Mononuclear cell (primary cell): Measurements from ENCODE around the gene EVX2. TPM values are rescaled to one million over a fixed set of nuclear protein-coding genes. Genes with fewer than 3 reads are reported as not detected.

ENCODE experiments used
- H3K27me3 ChIP-seq: 2 replicates; pipeline ENCODE4 v1.6.0; 2011; ENCODE audit warnings: low read length, control low read depth; ENCODE audit not compliant: insufficient read depth
- H3K4me1 ChIP-seq: 2 replicates; pipeline ENCODE4 v1.5.1; 2011; ENCODE audit warnings: mild to moderate bottlenecking, low read length, control low read depth; ENCODE audit not compliant: insufficient read depth
- H3K4me3 ChIP-seq: 2 replicates; pipeline ENCODE4 v1.5.1; 2011; ENCODE audit warnings: mild to moderate bottlenecking, low read length, moderate library complexity
- H3K9me3 ChIP-seq: 2 replicates; pipeline ENCODE4 v1.5.1; 2011; ENCODE audit warnings: low read depth, mild to moderate bottlenecking, control low read depth, low read length
- total RNA-seq: library from RNA; depleted of rRNA; stranded (reverse); fragments of >200 nt; gene quantifications from one replicate; pipeline ENCODE4 v1.2.3, GENCODE V29; 2012

The EVX2 gene
- total RNA-seq, 1 donor = not detected

GRCh38 chr2:176096986-176097819 is 13.4 kb upstream of the EVX2 start:
- H3K9me3 ChIP-seq = no peaks in the 10 kb centered on the region
- H3K4me3 ChIP-seq = peak overlapping the region; percentile 2
- H3K4me1 ChIP-seq = peaks cover 25% of the 10 kb centered on the region
- peaks cover 95% of the 10 kb centered on the region for H3K27me3 ChIP-seq

GRCh38 chr2:176096243-176096985 is 12.7 kb upstream of the EVX2 start:
- H3K4me1 ChIP-seq = peaks cover 25% of the 10 kb centered on the region
- H3K27me3 ChIP-seq = peaks cover 95% of the 10 kb centered on the region
- H3K4me3 ChIP-seq = peak overlapping the region; percentile 2
- no peaks in the 10 kb centered on the region for H3K9me3 ChIP-seq

- no peak overlapping the region for H3K4me3 ChIP-seq
- H3K27me3 ChIP-seq = peaks cover 95% of the 10 kb centered on the region
- peaks cover 25% of the 10 kb centered on the region for H3K4me1 ChIP-seq
- H3K9me3 ChIP-seq = no peaks in the 10 kb centered on the region
Measured at GRCh38 chr2:176095421-176095820, 11.7 kb upstream of the EVX2 start.

- no peaks in the 10 kb centered on the region for H3K9me3 ChIP-seq
- peaks cover 25% of the 10 kb centered on the region for H3K4me1 ChIP-seq
- H3K4me3 ChIP-seq = no peak overlapping the region
- peaks cover 95% of the 10 kb centered on the region for H3K27me3 ChIP-seq
Measured at GRCh38 chr2:176094349-176094748, 10.6 kb upstream of the EVX2 start.

GRCh38 chr2:176093898-176094249 is 10.1 kb upstream of the EVX2 start:
- no peaks in the 10 kb centered on the region for H3K9me3 ChIP-seq
- peaks cover 95% of the 10 kb centered on the region for H3K27me3 ChIP-seq
- no peak overlapping the region for H3K4me3 ChIP-seq
- H3K4me1 ChIP-seq = peaks cover 25% of the 10 kb centered on the region

GRCh38 chr2:176093145-176093897 is 9.6 kb upstream of the EVX2 start:
- H3K4me3 ChIP-seq = no peak overlapping the region
- no peaks in the 10 kb centered on the region for H3K9me3 ChIP-seq
- H3K27me3 ChIP-seq = peaks cover 95% of the 10 kb centered on the region
- peaks cover 31% of the 10 kb centered on the region for H3K4me1 ChIP-seq

GRCh38 chr2:176092270-176093144 is 8.7 kb upstream of the EVX2 start, which contains the start of gene HOXD13:
Gene HOXD13 (plus strand): TSS chr2:176092721. CDS start chr2:176092891, 170 bp downstream.
- peaks cover 31% of the 10 kb centered on the region for H3K4me1 ChIP-seq
- no peaks in the 10 kb centered on the region for H3K9me3 ChIP-seq
- peaks cover 95% of the 10 kb centered on the region for H3K27me3 ChIP-seq
- H3K4me3 ChIP-seq = no peak within 1 kb of the TSS

GRCh38 chr2:176091329-176092258 is 7.8 kb upstream of the EVX2 start:
- no peaks in the 10 kb centered on the region for H3K9me3 ChIP-seq
- no peak overlapping the region for H3K4me3 ChIP-seq
- peaks cover 95% of the 10 kb centered on the region for H3K27me3 ChIP-seq
- H3K4me1 ChIP-seq = peaks cover 22% of the 10 kb centered on the region

- H3K4me3 ChIP-seq = no peak overlapping the region
- H3K27me3 ChIP-seq = peaks cover 95% of the 10 kb centered on the region
- H3K4me1 ChIP-seq = peaks cover 18% of the 10 kb centered on the region
- H3K9me3 ChIP-seq = no peaks in the 10 kb centered on the region
Measured at GRCh38 chr2:176090862-176091261, 7.1 kb upstream of the EVX2 start.

- H3K4me1 ChIP-seq = peaks cover 18% of the 10 kb centered on the region
- no peaks in the 10 kb centered on the region for H3K9me3 ChIP-seq
- H3K4me3 ChIP-seq = no peak overlapping the region
- H3K27me3 ChIP-seq = peaks cover 95% of the 10 kb centered on the region
Measured at GRCh38 chr2:176089843-176090395, 6.2 kb upstream of the EVX2 start.

GRCh38 chr2:176088937-176089842 is 5.4 kb upstream of the EVX2 start:
- Histone ChIP-seq H3K9me3 (no peaks in the 10 kb centered on the region), H3K4me1 (peaks cover 18% of the 10 kb centered on the region), H3K27me3 (peaks cover 95% of the 10 kb centered on the region), H3K4me3 (no peak overlapping the region)

- peaks cover 16% of the 10 kb centered on the region for H3K4me1 ChIP-seq
- no peaks in the 10 kb centered on the region for H3K9me3 ChIP-seq
- no peak overlapping the region for H3K4me3 ChIP-seq
- peaks cover 95% of the 10 kb centered on the region for H3K27me3 ChIP-seq
Measured at GRCh38 chr2:176088048-176088936, 4.5 kb upstream of the EVX2 start.
